Measurements from ENCODE around the gene P4HA2.
"Not testable (repeated sequence)": the region's sequence is repeated elsewhere in the genome, so short reads cannot be mapped to it uniquely, and the experiment has no call there.

Gene P4HA2

DNA sequence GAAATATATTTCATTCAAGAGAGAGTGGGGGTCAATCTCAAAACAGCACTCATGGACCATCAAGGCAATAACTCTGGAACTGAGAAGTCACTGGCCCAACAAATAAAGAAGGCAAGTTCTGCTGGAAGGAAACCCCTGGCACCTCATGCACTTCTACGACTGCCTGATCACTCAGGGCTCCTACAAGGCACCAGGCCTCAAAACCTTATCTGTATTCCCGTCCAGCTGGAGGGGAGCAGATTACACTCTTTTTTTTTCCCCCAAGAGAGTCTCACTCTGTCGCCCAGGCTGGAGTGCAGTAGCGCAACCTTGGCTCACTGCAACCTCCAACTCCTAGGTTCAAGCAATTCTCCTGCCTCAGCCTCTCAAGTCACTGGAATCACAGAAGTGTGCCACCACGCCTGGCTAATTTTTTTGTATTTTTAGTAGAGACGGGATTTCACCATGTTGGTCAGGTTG lies 49.9 kb downstream of the P4HA2 start:
- Histone ChIP-seq H3K36me3 (ENCODE audit: control insufficient read depth, insufficient read depth, low read length) (no peaks in the 10 kb centered on the region), H3K4me3 (replicated peaks; ENCODE audit: low read depth, low read length) (no peak overlapping the region), H3K27me3 (replicated peaks; ENCODE audit: control insufficient read depth, insufficient read depth, low read length) (no peaks in the 10 kb centered on the region)
- DNase-seq (ENCODE audit: extremely low read depth, insufficient read length), result no peak
- TF ChIP-seq, protein P1, sequence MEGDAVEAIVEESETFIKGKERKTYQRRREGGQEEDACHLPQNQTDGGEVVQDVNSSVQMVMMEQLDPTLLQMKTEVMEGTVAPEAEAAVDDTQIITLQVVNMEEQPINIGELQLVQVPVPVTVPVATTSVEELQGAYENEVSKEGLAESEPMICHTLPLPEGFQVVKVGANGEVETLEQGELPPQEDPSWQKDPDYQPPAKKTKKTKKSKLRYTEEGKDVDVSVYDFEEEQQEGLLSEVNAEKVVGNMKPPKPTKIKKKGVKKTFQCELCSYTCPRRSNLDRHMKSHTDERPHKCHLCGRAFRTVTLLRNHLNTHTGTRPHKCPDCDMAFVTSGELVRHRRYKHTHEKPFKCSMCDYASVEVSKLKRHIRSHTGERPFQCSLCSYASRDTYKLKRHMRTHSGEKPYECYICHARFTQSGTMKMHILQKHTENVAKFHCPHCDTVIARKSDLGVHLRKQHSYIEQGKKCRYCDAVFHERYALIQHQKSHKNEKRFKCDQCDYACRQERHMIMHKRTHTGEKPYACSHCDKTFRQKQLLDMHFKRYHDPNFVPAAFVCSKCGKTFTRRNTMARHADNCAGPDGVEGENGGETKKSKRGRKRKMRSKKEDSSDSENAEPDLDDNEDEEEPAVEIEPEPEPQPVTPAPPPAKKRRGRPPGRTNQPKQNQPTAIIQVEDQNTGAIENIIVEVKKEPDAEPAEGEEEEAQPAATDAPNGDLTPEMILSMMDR (IDR thresholded peaks at IDR 0.05; ENCODE audit: insufficient read depth, low read length, poor library complexity, severe bottlenecking), result no peak

GRCh38 chr5:132176987-132177386 lies 50.7 kb downstream of the P4HA2 start:
- Histone ChIP-seq H3K4me3 (replicated peaks; ENCODE audit: low read depth, low read length) (no peak overlapping the region), H3K27me3 (replicated peaks; ENCODE audit: control insufficient read depth, insufficient read depth, low read length) (no peaks in the 10 kb centered on the region), H3K36me3 (ENCODE audit: control insufficient read depth, insufficient read depth, low read length) (no peaks in the 10 kb centered on the region)
- DNase-seq (ENCODE audit: extremely low read depth, insufficient read length), result no peak
- TF ChIP-seq, protein P1 (IDR thresholded peaks at IDR 0.05; ENCODE audit: insufficient read depth, low read length, poor library complexity, severe bottlenecking), result peak; percentile 37

GRCh38 chr5:132176521-132176945 lies 51.1 kb downstream of the P4HA2 start:
- Histone ChIP-seq H3K36me3 (ENCODE audit: control insufficient read depth, insufficient read depth, low read length) (no peaks in the 10 kb centered on the region), H3K27me3 (replicated peaks; ENCODE audit: control insufficient read depth, insufficient read depth, low read length) (no peaks in the 10 kb centered on the region), H3K4me3 (replicated peaks; ENCODE audit: low read depth, low read length) (no peak overlapping the region)
- TF ChIP-seq, protein P1 (IDR thresholded peaks at IDR 0.05; ENCODE audit: insufficient read depth, low read length, poor library complexity, severe bottlenecking), result no peak
- no peak for DNase-seq (ENCODE audit: extremely low read depth, insufficient read length)

GRCh38 chr5:132162945-132163344 lies 64.7 kb downstream of the P4HA2 start:
- Histone ChIP-seq H3K27me3 (replicated peaks; ENCODE audit: control insufficient read depth, insufficient read depth, low read length) (no peaks in the 10 kb centered on the region), H3K36me3 (ENCODE audit: control insufficient read depth, insufficient read depth, low read length) (no peaks in the 10 kb centered on the region), H3K4me3 (replicated peaks; ENCODE audit: low read depth, low read length) (no peak overlapping the region)
- TF ChIP-seq, protein P1 (IDR thresholded peaks at IDR 0.05; ENCODE audit: insufficient read depth, low read length, poor library complexity, severe bottlenecking), result no peak
- DNase-seq (ENCODE audit: extremely low read depth, insufficient read length), result no peak

GRCh38 chr5:132161574-132162326 lies 65.9 kb downstream of the P4HA2 start:
- not testable (repeated sequence) for DNase-seq (ENCODE audit: extremely low read depth, insufficient read length); H3K27me3 ChIP-seq (replicated peaks; ENCODE audit: control insufficient read depth, insufficient read depth, low read length); H3K4me3 ChIP-seq (replicated peaks; ENCODE audit: low read depth, low read length); H3K36me3 ChIP-seq (ENCODE audit: control insufficient read depth, insufficient read depth, low read length)

GRCh38 chr5:132156413-132156812 lies 71.2 kb downstream of the P4HA2 start:
- H3K36me3 ChIP-seq (ENCODE audit: control insufficient read depth, insufficient read depth, low read length), result no peaks in the 10 kb centered on the region
- no peak overlapping the region for H3K4me3 ChIP-seq (replicated peaks; ENCODE audit: low read depth, low read length)
- no peak for DNase-seq (ENCODE audit: extremely low read depth, insufficient read length)
- H3K27me3 ChIP-seq (replicated peaks; ENCODE audit: control insufficient read depth, insufficient read depth, low read length), result no peaks in the 10 kb centered on the region; the same call in 1 of the 2 replicates
- TF ChIP-seq, protein P1 (IDR thresholded peaks at IDR 0.05; ENCODE audit: insufficient read depth, low read length, poor library complexity, severe bottlenecking), result no peak

All from GM06990 (cell line).